Ovary (tissue), 9 donors: Measurements from ENCODE around the gene RBM26. TPM values are rescaled to one million over a fixed set of nuclear protein-coding genes. Genes with fewer than 3 reads are reported as not detected.

Source experiments
- DNase-seq, 5 donors: peaks; one replicate each; pipeline ENCODE4 v3.0.0-alpha.2; 2019 to 2020
- H3K27ac ChIP-seq, 2 donors: fragments of 200-600 bp; one replicate each; pipeline versions ENCODE4 v1.5.1 to v1.8.0; 2019 to 2022
- H3K27me3 ChIP-seq: fragments of 200-600 bp; one replicate; pipeline ENCODE4 v1.8.0; 2022
- H3K36me3 ChIP-seq: fragments of 200-600 bp; sonication (generic); one replicate; pipeline ENCODE4 v1.5.1; 2019
- H3K4me1 ChIP-seq: one replicate; pipeline ENCODE4 v1.8.1; 2013; ENCODE audit warnings: mild to moderate bottlenecking, moderate library complexity; ENCODE audit not compliant: insufficient read depth
- H3K4me3 ChIP-seq: fragments of 200-600 bp; sonication (generic); one replicate; pipeline ENCODE4 v1.5.1; 2017
- H3K9me3 ChIP-seq, 2 donors: fragments of 200-600 bp in 1 of 2; sonication (generic) in 1 of 2; one replicate each; pipeline versions ENCODE4 v1.5.1 to v1.8.1; 2013 to 2019; ENCODE audit warnings: mild to moderate bottlenecking in 1 of 2, moderate library complexity in 1 of 2
- EP300 ChIP-seq: sonication (generic); formaldehyde crosslinking; IDR thresholded peaks from one replicate; pipeline ENCODE4 v1.6.1; 2017; ENCODE audit warnings: antibody characterized with exemption
- POLR2A ChIP-seq: fragments of 450-650 bp; IDR thresholded peaks from one replicate; pipeline ENCODE4 v1.6.1; 2017; ENCODE audit warnings: antibody characterized with exemption, mild to moderate bottlenecking, moderate library complexity
- WGBS, 3 donors: extraction: QIAGEN DNeasy Blood & Tissue Kit in 1 of 3; methylation state at CpG; one replicate each; pipeline versions ENCODE4 v1.1.5 to v1.1.7; 2013 to 2017; 5-methylcytosine and 5-hydroxymethylcytosine counted together
- intact Hi-C, 4 donors: fragments of 100-400 bp; cut with DNase I; formaldehyde crosslinking; loops; one replicate each; pipeline versions ENCODE4 v1.11.0 to v1.15.1; 2022 to 2023
- polyA plus RNA-seq, 2 donors: library from polyadenylated mRNA; stranded (reverse); fragments of 200-250 nt in 1 of 2; fragments of 350-450 nt in 1 of 2; fragmentation: Illumina TruSeq in 1 of 2; extraction: RNeasy Lipid Tissue Mini Kit (QIAGEN cat#74804) in 1 of 2; gene quantifications; one replicate each; pipeline ENCODE4 v1.2.3, GENCODE V29; 2013 to 2014
- total RNA-seq, 7 donors: library from RNA; depleted of rRNA in 2 of 7; stranded (reverse); fragments of >200 nt in 2 of 7; fragmentation: NEBNext Ultra II Directional in 3 of 7; extraction: Animal tissue kit (Norgen Biotek cat#: 25700) in 3 of 7; gene quantifications; one replicate each; pipeline versions ENCODE4 v1.1.0 to v1.2.4, GENCODE V29; 2016 to 2023
- TF ChIP-seq, protein P1 (sequence below), 3 donors: fragments of 450-650 bp in 2 of 3; fragments of 200-600 bp in 1 of 3; IDR thresholded peaks; one replicate each; pipeline versions ENCODE4 v1.5.1 to v1.8.0; 2016 to 2022; ENCODE audit warnings: antibody characterized with exemption in 3 of 3, mild to moderate bottlenecking in 1 of 3
- donor health status: DM: no; HTN: no; CAD: no; lungs with moderate emphysema.
- donor health status: DM: no; HTN: no; CAD: no.
- donor health status: Bipolar disorder and iron deficiency.
- donor health status: DM: yes; HTN: yes; CAD: no.
- donor health status: DM: no; HTN: no; CAD: no.
- donor health status: DM: yes; HTN: yes; CAD: no.

RBM26 gene
- total and polyA plus RNA-seq, 9 donors, result 19.0 to 52.9 (median 39.4) TPM

DNA sequence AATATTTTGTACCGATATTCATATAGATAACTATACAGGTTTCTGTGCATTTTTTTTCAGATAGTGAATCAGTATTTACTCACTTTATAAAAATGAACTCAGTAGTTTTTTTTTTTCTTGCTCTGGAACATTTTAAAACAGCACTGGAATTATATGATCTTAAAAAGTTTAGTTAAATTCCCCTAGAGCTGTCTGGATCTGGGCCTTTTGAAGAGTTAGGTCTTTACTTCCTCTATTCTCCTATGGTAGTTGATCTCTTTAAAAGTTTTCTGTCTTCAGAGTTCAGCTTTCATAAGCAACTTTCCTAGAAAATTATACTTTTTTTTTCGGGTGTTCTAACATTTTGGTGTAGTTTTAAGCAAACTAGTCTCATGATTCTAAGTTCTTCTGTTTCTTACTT is 21.8 kb upstream of the RBM26 start:
- no peak overlapping the region for H3K4me3 ChIP-seq
- no peaks in the 10 kb centered on the region for H3K27me3 ChIP-seq
- H3K27ac ChIP-seq, result no peak overlapping the region
- WGBS, 3 donors, result 63 to 82% (median 63%) methylated on average over 2 of the region's 2 CpGs
- H3K36me3 ChIP-seq, result no peaks in the 10 kb centered on the region
- TF ChIP-seq EP300 (no peak), POLR2A (no peak)
- TF ChIP-seq, protein P1, sequence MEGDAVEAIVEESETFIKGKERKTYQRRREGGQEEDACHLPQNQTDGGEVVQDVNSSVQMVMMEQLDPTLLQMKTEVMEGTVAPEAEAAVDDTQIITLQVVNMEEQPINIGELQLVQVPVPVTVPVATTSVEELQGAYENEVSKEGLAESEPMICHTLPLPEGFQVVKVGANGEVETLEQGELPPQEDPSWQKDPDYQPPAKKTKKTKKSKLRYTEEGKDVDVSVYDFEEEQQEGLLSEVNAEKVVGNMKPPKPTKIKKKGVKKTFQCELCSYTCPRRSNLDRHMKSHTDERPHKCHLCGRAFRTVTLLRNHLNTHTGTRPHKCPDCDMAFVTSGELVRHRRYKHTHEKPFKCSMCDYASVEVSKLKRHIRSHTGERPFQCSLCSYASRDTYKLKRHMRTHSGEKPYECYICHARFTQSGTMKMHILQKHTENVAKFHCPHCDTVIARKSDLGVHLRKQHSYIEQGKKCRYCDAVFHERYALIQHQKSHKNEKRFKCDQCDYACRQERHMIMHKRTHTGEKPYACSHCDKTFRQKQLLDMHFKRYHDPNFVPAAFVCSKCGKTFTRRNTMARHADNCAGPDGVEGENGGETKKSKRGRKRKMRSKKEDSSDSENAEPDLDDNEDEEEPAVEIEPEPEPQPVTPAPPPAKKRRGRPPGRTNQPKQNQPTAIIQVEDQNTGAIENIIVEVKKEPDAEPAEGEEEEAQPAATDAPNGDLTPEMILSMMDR (IDR thresholded peaks at IDR 0.05), result no peak
- H3K9me3 ChIP-seq, result no peaks in the 10 kb centered on the region
- H3K4me1 ChIP-seq, result no peaks in the 10 kb centered on the region
- intact Hi-C loops, result loop anchor here in 2 of 4 donors (5.0 to 10.0 kb wide), 2 partner anchors 114 to 117 kb away; no protein-coding TSS in a partner anchor
- no peak for DNase-seq

- H3K27ac ChIP-seq, result no peak overlapping the region
- WGBS, 3 donors, result 95 to 98% (median 96%) methylated on average over 1 of the region's 1 CpG
- intact Hi-C loops, result loop anchor here in 2 of 4 donors (5.0 to 10.0 kb wide), 2 partner anchors 115 to 118 kb away; no protein-coding TSS in a partner anchor
- TF ChIP-seq, protein P1 (IDR thresholded peaks at IDR 0.05), result no peak
- no peak for TF ChIP-seq POLR2A
- no peak for TF ChIP-seq EP300
- H3K4me3 ChIP-seq, result no peak overlapping the region
- no peaks in the 10 kb centered on the region for H3K36me3 ChIP-seq
- no peaks in the 10 kb centered on the region for H3K27me3 ChIP-seq
- no peak for DNase-seq
- H3K4me1 ChIP-seq, result no peaks in the 10 kb centered on the region
- no peaks in the 10 kb centered on the region for H3K9me3 ChIP-seq
Observed at GRCh38 chr13:79427265-79427664, 21.2 kb upstream of the RBM26 start.

DNA sequence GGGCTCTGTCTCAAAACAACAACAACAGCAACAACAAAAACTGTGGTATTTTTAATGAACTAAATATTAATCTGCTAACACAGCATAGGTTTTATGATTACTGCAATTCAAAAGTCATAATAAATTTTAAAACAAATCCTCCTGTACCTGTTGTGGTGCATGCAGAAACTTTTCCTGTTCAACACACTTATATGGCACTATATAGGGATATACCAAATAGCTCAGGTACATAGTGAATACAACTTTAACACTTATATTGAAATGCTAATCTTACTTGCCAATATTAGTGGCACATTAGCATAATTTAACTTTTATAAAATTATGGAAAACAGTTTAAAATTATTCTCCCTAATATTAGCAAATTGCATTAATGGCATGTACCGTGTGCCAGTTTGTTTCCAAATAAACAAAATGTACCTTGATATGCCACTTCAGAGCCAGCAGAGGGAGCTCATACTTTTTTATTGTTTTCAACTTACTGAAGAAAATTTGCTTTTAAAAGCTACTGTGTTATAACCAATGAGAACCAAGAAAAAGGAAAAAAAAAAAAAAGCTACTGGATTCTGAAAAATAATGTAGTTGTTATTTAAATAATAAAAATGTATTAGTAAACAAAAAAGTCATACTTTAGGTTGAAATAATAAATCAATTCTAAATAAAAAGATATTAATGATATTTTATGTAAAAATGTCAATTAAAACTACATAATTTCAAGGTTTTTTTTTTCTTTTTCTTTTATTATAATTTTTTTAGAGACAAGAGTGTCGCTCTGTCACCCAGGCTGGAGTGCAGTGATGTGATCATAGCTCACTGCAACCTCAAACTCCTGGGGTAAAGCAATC is 18.0 kb upstream of the RBM26 start:
- TF ChIP-seq, protein P1 (IDR thresholded peaks at IDR 0.05), result peak; percentile 37 to 59 (median 49)
- TF ChIP-seq POLR2A, result no peak
- no peaks in the 10 kb centered on the region for H3K36me3 ChIP-seq
- intact Hi-C loops, result loop anchor here in 2 of 4 donors (5.0 to 10.0 kb wide), 2 partner anchors 118 to 121 kb away; no protein-coding TSS in a partner anchor
- WGBS, 3 donors, result 26 to 29% (median 28%) methylated on average over 2 of the region's 2 CpGs
- no peak overlapping the region for H3K27ac ChIP-seq
- no peak for DNase-seq
- H3K27me3 ChIP-seq, result no peaks in the 10 kb centered on the region
- no peak overlapping the region for H3K4me3 ChIP-seq
- no peaks in the 10 kb centered on the region for H3K9me3 ChIP-seq
- no peaks in the 10 kb centered on the region for H3K4me1 ChIP-seq

GRCh38 chr13:79423340-79423739 is 17.3 kb upstream of the RBM26 start:
- H3K4me1 ChIP-seq, result no peaks in the 10 kb centered on the region
- 88 to 91% (median 88%) methylated on average over 4 of the region's 4 CpGs for WGBS, 3 donors
- intact Hi-C loops, result loop anchor here in 2 of 4 donors (5.0 to 10.0 kb wide), 2 partner anchors 119 to 121 kb away; no protein-coding TSS in a partner anchor
- H3K27ac ChIP-seq, result no peak overlapping the region
- H3K4me3 ChIP-seq, result no peak overlapping the region
- TF ChIP-seq, protein P1 (IDR thresholded peaks at IDR 0.05), result no peak
- TF ChIP-seq EP300, result no peak
- TF ChIP-seq POLR2A, result no peak
- DNase-seq, result no peak
- no peaks in the 10 kb centered on the region for H3K9me3 ChIP-seq
- H3K36me3 ChIP-seq, result no peaks in the 10 kb centered on the region
- no peaks in the 10 kb centered on the region for H3K27me3 ChIP-seq
